ENCODE data around the gene IFITM10. TPM values are rescaled to one million over a fixed set of nuclear protein-coding genes. Genes with fewer than 3 reads are reported as not detected.

The IFITM10 gene
- total RNA-seq (2014; rRNA removed; shearing (Covaris generic)): 0.49 and 1.0 TPM in 2 replicates
- polyA plus RNA-seq (2014; cell fraction: nucleus; rRNA removed): 1.0 and 2.1 TPM in 2 replicates

- no peak for DNase-seq (ENCODE audit: extremely low read depth, low read depth)
These were observed at the start of gene IFITM10 for GRCh38 chr11:1750481-1750839. Gene IFITM10, minus strand, starts transcription at chr11:1750595. Its CDS starts 153 bp downstream, at chr11:1750442.

- no peak for DNase-seq (ENCODE audit: extremely low read depth, low read depth)
These were observed 47.2 kb upstream of the IFITM10 start for GRCh38 chr11:1797391-1798125.

DNA sequence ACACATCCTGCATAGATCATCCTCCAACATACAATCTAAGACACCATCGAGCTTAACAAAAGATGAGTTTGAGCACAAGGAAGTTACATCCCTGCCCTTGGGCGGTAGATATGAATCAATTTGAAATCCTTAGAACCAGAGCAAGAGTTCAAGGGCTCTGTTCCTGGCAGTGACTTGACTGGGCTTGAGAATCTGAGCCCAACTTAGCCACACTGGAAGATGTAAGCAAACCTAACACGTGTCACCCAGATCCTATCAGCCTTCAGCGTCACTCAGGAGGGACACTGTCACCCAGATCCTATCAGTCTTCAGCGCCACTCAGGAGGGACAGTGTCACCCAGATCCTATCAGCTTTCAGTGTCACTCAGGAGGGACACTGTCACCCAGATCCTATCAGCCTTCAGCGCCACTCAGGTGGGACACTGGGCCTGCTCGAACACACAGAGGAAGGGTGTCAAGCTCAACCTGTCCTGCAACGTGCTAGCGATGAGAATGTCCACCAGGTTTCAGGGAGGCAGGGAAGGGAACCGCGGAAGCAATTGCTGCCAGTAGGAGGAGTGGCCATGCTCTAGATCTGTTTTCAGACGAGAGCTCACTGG, 46.1 kb upstream of the IFITM10 start:
- no peak for DNase-seq (ENCODE audit: extremely low read depth, low read depth)

- DNase-seq (ENCODE audit: extremely low read depth, low read depth): no peak
These were observed 42.7 kb upstream of the IFITM10 start for GRCh38 chr11:1793081-1793480.

DNA sequence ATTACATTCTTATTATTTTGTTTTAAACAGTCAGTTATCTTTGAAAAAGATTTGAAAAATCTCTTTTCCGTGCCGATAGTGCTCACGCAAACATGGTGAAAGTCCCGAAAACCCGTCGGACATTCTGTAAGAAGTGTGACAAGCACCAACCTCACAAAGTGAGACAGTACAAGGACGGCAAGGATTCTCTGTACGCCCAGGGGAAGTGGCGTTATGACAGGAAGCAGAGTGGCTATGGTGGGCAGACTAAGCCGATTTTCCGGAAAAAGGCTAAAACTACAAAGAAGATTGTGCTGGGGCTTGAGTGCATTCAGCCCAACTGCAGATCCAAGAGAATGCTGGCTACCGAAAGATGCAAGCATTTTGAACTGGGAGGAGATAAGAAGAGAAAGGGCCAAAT, 42.1 kb upstream of the IFITM10 start:
- no peak for DNase-seq (ENCODE audit: extremely low read depth, low read depth)

DNA sequence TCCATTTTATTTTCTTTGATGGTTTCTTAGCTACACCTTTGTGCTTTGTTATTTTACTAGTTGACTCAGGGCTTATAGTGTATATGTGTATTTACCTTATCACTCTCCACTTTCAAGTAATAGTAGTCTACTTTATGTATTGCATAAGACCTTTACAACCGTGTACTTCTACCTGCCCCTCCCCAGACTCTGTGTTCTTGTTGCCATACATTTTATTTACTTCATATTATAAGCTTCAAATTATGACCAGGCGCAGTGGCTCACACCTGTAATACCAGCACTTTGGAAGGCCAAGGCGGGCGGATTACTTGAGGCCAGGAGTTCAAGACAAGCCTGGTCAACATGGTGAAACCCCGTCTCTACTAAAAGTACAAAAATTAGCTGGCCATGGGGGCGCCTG, 41.5 kb upstream of the IFITM10 start:
- no peak for DNase-seq (ENCODE audit: extremely low read depth, low read depth)

- no peak for DNase-seq (ENCODE audit: extremely low read depth, low read depth)
These were observed 36.1 kb upstream of the IFITM10 start for GRCh38 chr11:1786466-1786865.

- DNase-seq (ENCODE audit: extremely low read depth, low read depth): no peak
These were observed 35.5 kb upstream of the IFITM10 start for GRCh38 chr11:1785749-1786413.

GRCh38 chr11:1784761-1785650, 34.6 kb upstream of the IFITM10 start:
- DNase-seq (ENCODE audit: extremely low read depth, low read depth): no peak

DNA sequence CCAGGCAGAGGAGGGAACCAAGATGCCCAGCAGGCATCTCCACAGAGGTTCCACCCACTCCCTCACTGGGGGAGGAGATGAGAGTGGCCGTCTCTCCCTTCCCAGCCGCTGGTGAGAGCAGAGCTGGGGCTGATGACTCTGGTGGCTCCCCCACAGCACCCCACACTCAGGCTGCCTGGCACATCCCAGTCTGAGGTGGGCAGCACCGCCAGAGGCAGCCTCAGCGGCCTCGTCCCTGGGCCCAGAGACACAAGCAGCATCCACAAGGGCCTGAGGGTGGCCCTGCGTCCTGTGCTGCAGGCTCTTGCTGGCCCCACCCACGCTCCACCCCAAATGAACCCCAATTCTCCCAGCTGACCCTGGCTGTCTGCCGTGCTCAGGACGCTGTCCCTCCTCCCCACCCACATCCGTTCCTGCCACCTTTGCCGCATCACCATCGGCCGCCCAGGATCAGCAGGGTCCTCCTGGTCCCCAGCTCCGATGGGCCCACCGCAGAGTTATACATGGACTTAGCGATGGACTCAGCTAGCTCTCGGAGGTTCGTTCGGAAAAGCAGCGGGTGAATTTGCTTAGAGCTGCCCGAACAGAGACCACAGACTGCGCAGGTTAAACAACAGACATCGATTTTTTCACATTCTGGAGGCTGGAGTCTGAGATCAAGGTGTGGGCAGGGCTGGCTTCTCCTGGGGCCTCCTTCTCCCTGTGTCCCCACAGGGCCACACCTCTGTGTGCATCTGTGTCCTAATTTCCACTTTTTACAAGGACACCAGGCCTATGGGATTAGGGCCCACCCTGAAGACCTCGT, 33.5 kb upstream of the IFITM10 start:
- no peak for DNase-seq (ENCODE audit: extremely low read depth, low read depth)

DNA sequence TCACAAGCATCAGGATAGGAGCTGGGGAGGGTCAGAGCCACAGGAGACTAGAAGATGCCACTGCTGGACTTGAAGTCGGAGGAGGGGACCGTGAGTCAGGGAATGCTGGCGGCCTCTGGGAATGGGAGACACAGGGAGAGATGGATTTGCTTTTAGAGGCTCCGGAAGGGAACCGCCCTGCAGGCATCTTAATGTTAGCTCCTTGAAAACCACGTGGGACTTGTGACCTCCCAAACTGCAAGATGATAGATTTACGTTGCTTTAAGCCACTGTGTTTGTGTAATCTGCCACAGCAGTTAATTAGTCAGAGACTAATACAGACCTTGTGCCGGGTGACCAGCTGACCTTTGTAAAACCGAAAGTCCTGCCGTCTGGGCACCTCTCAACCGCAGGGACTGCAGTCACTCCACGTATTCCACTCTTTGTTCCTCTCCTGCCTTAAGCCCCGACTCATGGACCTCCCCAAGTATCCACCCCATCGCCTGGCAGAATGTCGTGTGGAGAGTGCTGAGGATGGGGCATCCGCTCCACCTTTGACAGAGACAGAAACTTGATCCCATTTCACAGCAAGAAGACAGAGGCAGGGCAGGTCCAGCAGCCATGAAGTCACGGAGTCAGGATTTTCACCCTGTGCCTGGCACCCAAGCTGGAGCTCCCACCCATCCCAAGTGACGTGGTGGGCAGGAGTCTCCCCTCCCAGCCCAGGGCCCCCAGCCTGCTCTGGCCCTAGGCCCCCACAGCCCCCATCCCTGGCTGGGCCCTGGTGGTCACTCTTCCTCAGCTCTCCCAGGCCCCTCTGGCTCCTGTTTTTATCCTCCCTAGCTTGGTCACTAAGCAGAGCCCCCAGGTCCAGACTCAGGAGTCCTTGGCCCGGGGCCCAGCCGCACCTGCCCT, 32.7 kb upstream of the IFITM10 start:
- DNase-seq (ENCODE audit: extremely low read depth, low read depth): peak; percentile 26

DNA sequence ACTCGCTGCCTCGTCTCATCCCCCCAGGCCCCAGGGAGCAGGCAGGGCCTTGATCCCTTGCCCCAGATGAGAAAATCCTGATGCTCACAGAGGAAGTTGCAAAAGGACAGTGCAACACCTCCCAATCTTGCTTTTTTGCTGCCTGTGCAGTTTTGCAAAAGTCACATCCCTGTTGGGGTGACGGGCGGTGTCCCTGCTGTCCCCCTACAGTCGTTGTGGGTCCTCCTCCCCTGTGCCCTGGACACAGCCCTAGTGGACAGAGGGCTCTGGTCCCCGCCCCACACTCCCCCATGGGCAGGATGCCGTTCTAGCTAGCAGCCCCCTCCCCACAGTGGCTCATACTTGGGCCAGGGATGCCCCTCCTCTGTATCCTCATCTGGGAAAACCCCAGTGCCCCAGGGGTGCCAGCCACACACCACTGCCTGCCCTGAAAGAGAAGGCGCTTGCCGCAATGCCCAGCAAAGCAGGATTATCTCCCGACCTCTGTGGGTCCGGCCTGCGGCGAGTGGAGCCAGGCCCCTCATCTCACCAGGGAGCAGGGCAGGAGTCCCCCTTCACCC, 31.7 kb upstream of the IFITM10 start:
- no peak for DNase-seq (ENCODE audit: extremely low read depth, low read depth)

- DNase-seq (ENCODE audit: extremely low read depth, low read depth): no peak
These were observed 31.2 kb upstream of the IFITM10 start for GRCh38 chr11:1781593-1781975.

DNA sequence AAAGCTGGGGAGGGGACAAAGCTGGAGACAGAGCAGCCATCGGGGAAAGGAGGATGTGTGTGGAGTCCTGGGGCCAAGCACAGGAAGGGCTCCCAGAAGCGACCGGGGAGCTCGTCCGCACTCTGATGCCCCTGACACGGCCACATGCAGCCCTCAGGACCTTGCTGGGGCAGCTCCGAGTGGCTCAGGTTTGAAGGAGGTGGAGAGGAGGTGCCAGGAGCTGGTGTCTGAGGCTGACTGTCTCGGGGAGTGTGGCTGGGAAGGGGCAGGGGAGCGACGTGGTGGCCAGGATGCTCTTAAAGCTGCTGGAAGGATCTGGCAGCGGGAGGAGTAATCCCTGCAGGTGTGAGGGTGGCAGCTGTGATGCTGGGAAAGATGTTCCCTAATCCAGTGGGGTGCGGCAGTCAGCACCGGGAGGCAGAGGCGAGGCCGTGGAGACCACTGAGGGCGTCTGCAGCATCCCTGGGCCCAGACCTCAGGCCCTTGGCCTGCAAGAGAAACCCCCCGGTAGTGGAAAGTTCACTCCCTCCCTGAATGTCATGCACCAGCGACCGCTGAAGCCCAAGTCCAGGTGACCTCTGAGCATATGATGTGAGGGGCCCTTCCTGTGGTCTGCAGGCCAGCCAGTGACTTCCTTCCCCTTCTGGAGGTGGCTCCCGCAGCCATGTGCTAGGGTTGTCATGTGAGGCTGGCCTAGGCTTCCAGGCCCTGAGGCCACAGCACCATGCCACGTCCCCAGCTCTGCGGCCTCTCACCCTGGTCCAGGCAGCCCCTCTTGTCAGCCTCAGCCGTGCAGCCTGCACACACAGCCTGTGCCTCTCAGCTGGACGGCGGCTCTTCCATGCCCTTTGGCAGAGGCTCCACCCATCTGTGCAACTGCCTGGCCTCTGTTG, 30.6 kb upstream of the IFITM10 start:
- DNase-seq (ENCODE audit: extremely low read depth, low read depth): no peak

GRCh38 chr11:1779806-1780699, 29.7 kb upstream of the IFITM10 start:
- no peak for DNase-seq (ENCODE audit: extremely low read depth, low read depth)

DNA sequence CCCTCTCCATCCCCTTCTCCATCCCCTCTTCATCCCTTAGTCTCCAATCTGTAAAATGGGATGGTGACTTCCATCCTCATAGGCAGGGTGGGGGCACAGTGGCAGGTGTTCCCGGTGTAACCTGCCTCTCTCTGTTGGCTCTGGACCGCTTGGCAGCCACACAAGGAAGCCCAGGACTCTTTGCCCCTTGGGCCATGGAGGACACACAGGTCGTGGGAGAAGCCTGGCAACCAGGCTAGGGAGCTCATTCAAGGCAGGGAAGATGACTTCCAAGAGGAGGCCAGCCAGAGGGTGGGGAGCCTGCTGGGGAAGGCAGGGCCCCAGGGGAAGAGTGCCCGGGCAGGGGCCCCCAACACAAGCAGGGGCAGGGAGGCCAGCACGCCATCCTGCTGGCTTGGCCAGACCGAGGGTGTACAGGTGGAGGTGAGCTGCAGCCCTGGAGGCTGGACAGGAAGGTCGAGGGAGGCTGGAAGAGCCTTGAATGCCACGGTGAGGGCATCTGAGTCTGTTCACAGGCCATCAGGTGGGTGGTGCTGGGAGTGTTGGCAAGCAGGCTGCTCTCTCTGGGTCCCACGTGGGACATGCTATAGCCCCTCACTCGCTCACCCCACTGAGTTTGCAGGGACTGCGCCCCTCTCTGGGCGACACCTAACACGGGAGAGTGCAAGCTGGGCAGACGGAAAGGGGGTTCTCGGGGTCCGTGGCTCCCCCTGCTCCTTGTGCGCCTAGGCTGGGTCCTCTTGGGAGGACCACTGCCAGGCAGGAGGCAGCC, 28.8 kb upstream of the IFITM10 start:
- DNase-seq (ENCODE audit: extremely low read depth, low read depth): no peak
